CD14-positive monocyte (primary cell): ENCODE results near the gene CEBPE. TPM values are rescaled to one million over a fixed set of nuclear protein-coding genes. Genes with fewer than 3 reads are reported as not detected.

ENCODE experiments used
- DNase-seq, 3 donors: peaks; one replicate each; pipeline ENCODE4 v3.0.0-alpha.2; 2011 to 2022
- H2AFZ ChIP-seq: 2 replicates; pipeline ENCODE4 v1.6.0; 2012; ENCODE audit warnings: mild to moderate bottlenecking, low read depth, low read length, inconsistent platforms; ENCODE audit not compliant: insufficient read depth, poor library complexity, severe bottlenecking
- H3K27ac ChIP-seq, 2 donors: 1 replicate in 1 of 2; 2 replicates in 1 of 2; pipeline ENCODE4 v1.5.1; 2012 to 2013; ENCODE audit warnings: low read length in 2 of 2, control low read depth in 1 of 2, inconsistent platforms in 1 of 2, low read depth in 1 of 2, mild to moderate bottlenecking in 1 of 2
- H3K27me3 ChIP-seq, 2 donors: one replicate each; pipeline versions ENCODE4 v1.6.0 to v1.6.1; 2011 to 2013; ENCODE audit warnings: low read length in 2 of 2; ENCODE audit not compliant: control insufficient read depth in 2 of 2, insufficient read depth in 2 of 2
- H3K36me3 ChIP-seq, 2 donors: replicated peaks in 1 of 2; 1 replicate in 1 of 2; 2 replicates in 1 of 2; pipeline versions ENCODE4 v1.5.1 to v1.6.1; 2012 to 2013; ENCODE audit warnings: low read length in 2 of 2, control low read depth in 1 of 2, inconsistent platforms in 1 of 2, mild to moderate bottlenecking in 1 of 2; ENCODE audit not compliant: insufficient read depth in 2 of 2, control insufficient read depth in 1 of 2
- H3K4me1 ChIP-seq, 2 donors: 1 replicate in 1 of 2; 2 replicates in 1 of 2; pipeline versions ENCODE4 v1.5.1 to v1.6.1; 2012 to 2013; ENCODE audit warnings: low read length in 2 of 2, control low read depth in 1 of 2, inconsistent platforms in 1 of 2, mild to moderate bottlenecking in 1 of 2, moderate library complexity in 1 of 2; ENCODE audit not compliant: insufficient read depth in 2 of 2, control insufficient read depth in 1 of 2
- H3K4me2 ChIP-seq: replicated peaks from 2 replicates; pipeline ENCODE3; 2012; ENCODE audit warnings: low read length, moderate library complexity, mild to moderate bottlenecking; ENCODE audit not compliant: poor library complexity, severe bottlenecking; ENCODE audit errors: extremely low read depth
- H3K4me3 ChIP-seq, 3 experiments: fragments of 200-600 bp in 1 of 3; sonication (generic) in 1 of 3; replicated peaks in 1 of 3; 1 replicate in 2 of 3; 2 replicates in 1 of 3; pipeline ENCODE4 v1.5.1; 2011 to 2013; ENCODE audit warnings: low read length in 3 of 3, mild to moderate bottlenecking in 3 of 3, control low read depth in 2 of 3, low read depth in 2 of 3, inconsistent platforms in 1 of 3, moderate library complexity in 1 of 3
- H3K79me2 ChIP-seq: 2 replicates; pipeline ENCODE4 v1.6.0; 2012; ENCODE audit warnings: mild to moderate bottlenecking, control low read depth, inconsistent platforms, low read length, moderate library complexity; ENCODE audit not compliant: insufficient read depth
- H3K9ac ChIP-seq: 2 replicates; pipeline ENCODE4 v1.6.0; 2017; ENCODE audit warnings: low read length, mild to moderate bottlenecking; ENCODE audit not compliant: insufficient read depth, poor library complexity, severe bottlenecking
- H3K9me3 ChIP-seq, 2 donors: replicated peaks in 1 of 2; 1 replicate in 1 of 2; 2 replicates in 1 of 2; pipeline versions ENCODE4 v1.5.1 to v1.6.1; 2012 to 2013; ENCODE audit warnings: low read length in 2 of 2, control low read depth in 1 of 2; ENCODE audit not compliant: control insufficient read depth in 1 of 2, insufficient read depth in 1 of 2
- H4K20me1 ChIP-seq: 2 replicates; pipeline ENCODE4 v1.6.0; 2012; ENCODE audit warnings: mild to moderate bottlenecking, low read length, control low read depth, moderate library complexity; ENCODE audit not compliant: insufficient read depth
- H3K27ac Mint-ChIP-seq, 7 donors: one replicate each; pipeline ENCODE4 v1.8.0; 2020; ENCODE audit warnings: mild to moderate bottlenecking in 7 of 7, mixed read lengths in 7 of 7, moderate library complexity in 6 of 7, inconsistent platforms in 2 of 7
- H3K27me3 Mint-ChIP-seq, 3 donors: one replicate each; pipeline ENCODE4 v1.8.0; 2021 to 2022; ENCODE audit warnings: low read depth in 3 of 3, mild to moderate bottlenecking in 3 of 3, mixed read lengths in 3 of 3, moderate library complexity in 3 of 3, inconsistent platforms in 1 of 3
- H3K36me3 Mint-ChIP-seq, 2 donors: one replicate each; pipeline ENCODE4 v1.8.0; 2020; ENCODE audit warnings: mixed read lengths in 2 of 2, inconsistent platforms in 1 of 2, mild to moderate bottlenecking in 1 of 2
- H3K4me1 Mint-ChIP-seq: one replicate; pipeline ENCODE4 v1.8.0; 2020; ENCODE audit warnings: mild to moderate bottlenecking, mixed read lengths
- H3K4me3 Mint-ChIP-seq, 2 donors: one replicate each; pipeline ENCODE4 v1.8.0; 2020; ENCODE audit warnings: mild to moderate bottlenecking in 2 of 2, mixed read lengths in 2 of 2, moderate library complexity in 1 of 2
- H3K9me3 Mint-ChIP-seq, 7 donors: one replicate each; pipeline ENCODE4 v1.8.0; 2020 to 2022; ENCODE audit warnings: mixed read lengths in 7 of 7, mild to moderate bottlenecking in 6 of 7, moderate library complexity in 6 of 7, inconsistent platforms in 2 of 7
- WGBS: methylation state at CpG from one replicate; pipeline ENCODE4 v1.1.5; 2013; ENCODE audit warnings: missing lambda C conversion rate; ENCODE audit not compliant: insufficient coverage; 5-methylcytosine and 5-hydroxymethylcytosine counted together
- intact Hi-C, 2 donors: fragments of 100-400 bp; cut with micrococcal nuclease; formaldehyde crosslinking; loops; one replicate each; pipeline versions ENCODE4 v1.15.0 to v1.15.1; 2023
- polyA plus RNA-seq, 3 donors: library from polyadenylated mRNA; depleted of rRNA in 1 of 3; unstranded in 2 of 3; stranded (reverse) in 1 of 3; fragments of 300-500 nt in 2 of 3; fragments of >200 nt in 1 of 3; fragmentation: Illumina TruSeq in 2 of 3; gene quantifications; 1 replicate in 2 of 3; 2 replicates in 1 of 3; pipeline ENCODE4 v1.2.3, GENCODE V29; 2012 to 2021
- TF ChIP-seq, protein P1 (sequence below): fragments of 200-600 bp; IDR thresholded peaks from one replicate; pipeline ENCODE4 v1.8.0; 2022; ENCODE audit warnings: antibody characterized with exemption, mild to moderate bottlenecking

CEBPE gene
- polyA plus RNA-seq, 3 donors = 0.73 to 1.5 (median 1.3) TPM

GRCh38 chr14:23162800-23163199 is 43.7 kb upstream of the CEBPE start:
- peaks cover 50 to 53% of the 10 kb centered on the region in 2 donors for H3K4me1 ChIP-seq
- H3K9ac ChIP-seq = no peak overlapping the region
- no peaks in the 10 kb centered on the region for H3K79me2 ChIP-seq
- no CpG with 5 or more reads among the region's 4 CpGs for WGBS
- no peaks in the 10 kb centered on the region for H4K20me1 ChIP-seq
- H3K27me3 ChIP-seq = no peaks in the 10 kb centered on the region
- H3K9me3 ChIP-seq = no peaks in the 10 kb centered on the region
- Mint-ChIP-seq H3K9me3 (peaks cover 0 to 2% (median 0%) of the 10 kb centered on the region in 7 donors), H3K36me3 (peaks cover 0 to 3% of the 10 kb centered on the region in 2 donors), H3K4me3 (peak overlapping the region; percentile 12 to 61), H3K4me1 (peaks cover 52% of the 10 kb centered on the region), H3K27me3 (peaks cover 0 to 3% (median 1%) of the 10 kb centered on the region in 3 donors), H3K27ac (peak overlapping the region; percentile 86 to 99 (median 99))
- no peak overlapping the region for H3K4me2 ChIP-seq
- intact Hi-C loops = loop anchor here in 1 of 2 donors (2.0 kb wide), 1 partner anchor 20 kb away; the partner anchor contains the start of gene SLC7A8
- H3K4me3 ChIP-seq = no peak overlapping the region
- peak overlapping the region; percentile 29 for H2AFZ ChIP-seq
- no peak for DNase-seq
- TF ChIP-seq, protein P1, sequence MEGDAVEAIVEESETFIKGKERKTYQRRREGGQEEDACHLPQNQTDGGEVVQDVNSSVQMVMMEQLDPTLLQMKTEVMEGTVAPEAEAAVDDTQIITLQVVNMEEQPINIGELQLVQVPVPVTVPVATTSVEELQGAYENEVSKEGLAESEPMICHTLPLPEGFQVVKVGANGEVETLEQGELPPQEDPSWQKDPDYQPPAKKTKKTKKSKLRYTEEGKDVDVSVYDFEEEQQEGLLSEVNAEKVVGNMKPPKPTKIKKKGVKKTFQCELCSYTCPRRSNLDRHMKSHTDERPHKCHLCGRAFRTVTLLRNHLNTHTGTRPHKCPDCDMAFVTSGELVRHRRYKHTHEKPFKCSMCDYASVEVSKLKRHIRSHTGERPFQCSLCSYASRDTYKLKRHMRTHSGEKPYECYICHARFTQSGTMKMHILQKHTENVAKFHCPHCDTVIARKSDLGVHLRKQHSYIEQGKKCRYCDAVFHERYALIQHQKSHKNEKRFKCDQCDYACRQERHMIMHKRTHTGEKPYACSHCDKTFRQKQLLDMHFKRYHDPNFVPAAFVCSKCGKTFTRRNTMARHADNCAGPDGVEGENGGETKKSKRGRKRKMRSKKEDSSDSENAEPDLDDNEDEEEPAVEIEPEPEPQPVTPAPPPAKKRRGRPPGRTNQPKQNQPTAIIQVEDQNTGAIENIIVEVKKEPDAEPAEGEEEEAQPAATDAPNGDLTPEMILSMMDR = no peak
- H3K36me3 ChIP-seq = no peaks in the 10 kb centered on the region
- H3K27ac ChIP-seq = peak overlapping the region; percentile 7 to 47

DNA sequence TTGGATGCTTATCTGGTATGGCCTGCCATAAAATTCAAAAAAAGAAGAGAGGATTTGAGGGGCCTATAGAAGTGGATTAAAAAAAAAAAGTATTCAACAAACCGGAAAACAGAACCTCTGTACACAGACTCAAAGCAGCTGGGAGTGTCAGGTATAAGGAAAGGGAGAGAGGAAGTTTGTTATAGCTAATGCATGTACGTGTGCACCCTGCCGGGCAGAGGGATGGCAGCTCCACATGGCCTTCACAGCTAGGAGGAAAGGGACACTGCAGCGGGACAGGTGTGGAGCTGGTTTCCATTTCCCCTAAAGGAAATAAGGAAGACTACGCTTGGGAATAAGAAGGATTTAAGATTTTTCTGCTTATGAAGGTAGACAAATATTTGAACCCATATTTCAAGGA is 43.0 kb upstream of the CEBPE start:
- no peak overlapping the region for H3K4me3 Mint-ChIP-seq
- H3K27me3 Mint-ChIP-seq = peaks cover 0 to 3% (median 1%) of the 10 kb centered on the region in 3 donors
- Histone ChIP-seq H3K4me2 (peak overlapping the region; percentile 30), H3K27ac (peak overlapping the region; percentile 47 to 97), H4K20me1 (no peaks in the 10 kb centered on the region), H3K9me3 (no peaks in the 10 kb centered on the region), H3K4me1 (peaks cover 42 to 45% of the 10 kb centered on the region in 2 donors), H3K36me3 (no peaks in the 10 kb centered on the region), H3K9ac (no peak overlapping the region), H3K27me3 (no peaks in the 10 kb centered on the region), H3K79me2 (no peaks in the 10 kb centered on the region), H2AFZ (no peak overlapping the region), H3K4me3 (no peak overlapping the region)
- TF ChIP-seq, protein P1 = no peak
- 67% methylated on average over 1 of the region's 5 CpGs for WGBS
- intact Hi-C loops = loop anchor here in 1 of 2 donors (2.0 kb wide), 1 partner anchor 21 kb away; the partner anchor contains the start of gene SLC7A8
- H3K27ac Mint-ChIP-seq = peak overlapping the region; percentile 86 to 99 (median 99)
- DNase-seq = no peak
- peaks cover 0 to 3% of the 10 kb centered on the region in 2 donors for H3K36me3 Mint-ChIP-seq
- H3K9me3 Mint-ChIP-seq = peaks cover 0 to 2% (median 0%) of the 10 kb centered on the region in 7 donors
- H3K4me1 Mint-ChIP-seq = peaks cover 44% of the 10 kb centered on the region
